ENCODE measurements around the gene GTPBP1. TPM values are rescaled to one million over a fixed set of nuclear protein-coding genes. Genes with fewer than 3 reads are reported as not detected.
A peak's percentile ranks its signal among the peaks of the same experiment; 100 is the strongest.

GTPBP1 gene
- total RNA-seq, 2 experiments from 2014 or later, result 88.6 to 92.8 TPM

DNA sequence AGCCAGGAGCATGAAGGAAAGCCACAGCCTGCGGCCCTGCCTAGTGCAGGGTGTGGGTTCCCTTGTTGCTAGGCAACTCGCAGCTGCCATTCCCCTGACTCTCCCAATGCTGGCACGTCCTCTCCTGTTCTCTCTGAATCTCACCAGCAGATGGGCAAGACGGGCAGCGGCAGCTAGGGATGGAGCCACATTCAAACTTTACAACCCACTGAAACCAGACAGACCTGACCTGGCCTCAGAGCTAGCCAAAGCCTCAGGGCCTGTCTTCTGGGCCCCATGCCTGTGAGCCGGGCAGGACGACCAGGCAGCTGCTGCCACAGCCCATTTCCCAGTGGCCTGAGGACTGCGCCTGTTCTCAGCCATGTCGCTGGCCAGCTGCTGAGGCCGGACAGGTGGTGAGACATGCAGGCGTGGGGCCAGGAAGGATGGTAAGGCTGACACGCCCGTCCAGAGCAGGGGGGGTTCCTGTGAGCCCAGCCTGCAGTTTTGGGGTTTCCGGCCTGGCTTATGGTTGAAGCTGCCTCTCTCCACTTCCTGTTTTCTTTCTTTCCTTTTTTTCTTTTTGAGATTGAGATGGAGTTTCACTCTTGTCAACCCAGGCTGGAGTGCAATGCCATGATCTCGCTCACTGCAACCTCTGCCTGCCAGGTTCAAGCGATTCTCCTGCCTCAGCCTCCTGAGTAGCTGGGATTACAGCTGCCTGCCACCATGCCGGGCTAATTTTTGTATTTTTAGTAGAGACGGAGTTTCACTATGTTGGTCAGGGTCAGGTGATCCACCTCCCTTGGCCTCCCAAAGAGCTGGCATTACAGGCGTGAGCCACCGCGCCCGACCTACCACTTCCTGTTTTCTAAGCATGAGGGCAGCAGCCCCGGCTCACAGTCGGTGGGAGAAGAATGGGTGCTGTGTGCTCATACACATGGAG is 45.9 kb downstream of the GTPBP1 start:
- intact Hi-C loops (cut with DNase I, micrococcal nuclease), result loop anchor here in 1 of 2 experiments (1.0 to 10.0 kb wide), 3 partner anchors 46 to 1077 kb away; partner anchors contain the start of genes GTPBP1, LGALS1 and PICK1
- Mint-ChIP-seq H3K27ac (peak overlapping the region; percentile 96), H3K9me3 (ENCODE audit: low read depth) (no peaks in the 10 kb centered on the region), H3K36me3 (ENCODE audit: low read depth) (peaks cover 62% of the 10 kb centered on the region), H3K4me1 (peaks cover 49% of the 10 kb centered on the region), H3K27me3 (no peaks in the 10 kb centered on the region), H3K4me3 (peak overlapping the region; percentile 92)
- DNase-seq, result peak; percentile 81
- ATAC-seq, result peak; percentile 30
- ChIA-PET CTCF (interaction anchor here (0.6 to 2.8 kb wide), 8 partner anchors 9 to 478 kb away, joined by 3 to 12 read pairs (median 4); no protein-coding TSS in a partner anchor), POLR2A (interaction anchor here (0.6 to 2.6 kb wide), 8 partner anchors 9 to 335 kb away, joined by 3 to 10 read pairs (median 3); partner anchors contain the start of genes GTPBP1 and TOMM22)

DNA sequence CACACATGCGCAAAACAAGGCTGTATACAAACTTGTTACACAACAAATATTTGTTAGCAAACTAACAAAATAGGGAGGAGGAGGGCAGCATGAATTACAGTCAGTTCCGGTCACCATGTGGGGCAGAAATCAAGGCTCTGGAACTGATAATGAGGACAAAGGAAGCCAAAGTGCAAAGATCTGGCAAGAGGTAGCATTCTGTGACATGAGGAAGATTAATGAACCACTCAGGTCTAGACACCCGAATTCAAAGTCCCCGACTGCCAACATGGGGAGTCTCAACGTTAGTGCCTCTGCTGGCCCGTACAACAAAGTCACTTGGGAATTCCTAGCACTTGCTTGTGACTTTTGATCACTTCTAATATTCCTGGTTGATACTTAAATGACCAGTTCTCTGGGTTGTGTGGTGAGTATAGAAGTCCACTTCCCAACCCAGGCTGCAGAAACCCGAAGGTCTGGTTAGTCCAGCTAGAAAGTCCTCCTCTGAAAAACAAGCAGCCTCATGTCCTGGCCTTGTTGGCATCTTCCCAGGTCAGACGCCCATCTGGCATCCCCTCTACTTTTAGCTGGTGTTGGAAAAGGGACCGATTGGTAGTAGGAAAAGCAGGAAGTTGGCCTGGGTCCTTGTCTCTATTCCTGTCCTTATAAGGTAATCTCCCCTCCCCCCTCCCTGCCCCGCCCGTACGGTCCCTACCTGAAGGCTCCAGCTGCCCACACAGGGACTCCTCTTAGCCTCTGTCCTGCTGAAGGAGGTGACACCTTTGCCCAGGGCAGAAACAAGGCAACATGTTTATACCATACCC is 48.4 kb downstream of the GTPBP1 start:
- CTCF ChIA-PET, result interaction anchor here (0.7 to 0.9 kb wide), 2 partner anchors 29 to 1270 kb away, joined by 3 to 4 read pairs; no protein-coding TSS in a partner anchor
- Mint-ChIP-seq H3K9me3 (ENCODE audit: low read depth) (no peaks in the 10 kb centered on the region), H3K36me3 (ENCODE audit: low read depth) (peaks cover 49% of the 10 kb centered on the region), H3K27me3 (no peaks in the 10 kb centered on the region), H3K4me1 (peaks cover 72% of the 10 kb centered on the region), H3K27ac (peak overlapping the region; percentile 94), H3K4me3 (peak overlapping the region; percentile 92)
- POLR2A ChIA-PET, result interaction anchor here (0.8 to 2.6 kb wide), 4 partner anchors 15 to 359 kb away, joined by 3 to 6 read pairs (median 4); partner anchors contain the start of gene TOMM22
- ATAC-seq, result no peak
- intact Hi-C loops (cut with DNase I, micrococcal nuclease), result loop anchor here in 1 of 2 experiments (2.0 to 10.0 kb wide), 3 partner anchors 565 to 1079 kb away; partner anchors contain the start of genes LGALS1, PICK1 and RPL3
- peak; percentile 59 for DNase-seq

DNA sequence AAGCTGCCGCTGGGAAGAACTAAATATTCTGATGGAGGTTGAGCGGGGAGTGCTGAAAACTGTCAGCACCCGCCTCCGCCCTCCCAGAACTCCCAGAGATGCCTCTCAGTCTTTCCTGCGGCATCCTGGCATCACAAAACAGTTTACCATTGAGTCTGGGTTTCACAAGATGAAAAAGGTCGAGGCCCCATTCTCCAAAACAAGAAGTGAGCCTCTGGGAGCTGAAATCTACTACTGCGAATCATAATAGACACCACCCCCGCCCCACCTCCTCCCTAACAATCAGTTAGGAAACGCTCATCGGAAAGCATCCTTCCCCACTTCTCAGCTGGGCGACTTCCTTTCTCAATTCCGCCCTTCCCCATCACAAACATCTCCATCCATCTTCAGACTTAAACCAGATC is 49.0 kb downstream of the GTPBP1 start:
- Mint-ChIP-seq H3K9me3 (ENCODE audit: low read depth) (no peaks in the 10 kb centered on the region), H3K27ac (peak overlapping the region; percentile 94), H3K4me3 (peak overlapping the region; percentile 92), H3K36me3 (ENCODE audit: low read depth) (peaks cover 43% of the 10 kb centered on the region), H3K27me3 (no peaks in the 10 kb centered on the region), H3K4me1 (peaks cover 69% of the 10 kb centered on the region)
- ATAC-seq (no peak), DNase-seq (peak; percentile 76)
- intact Hi-C loops (cut with DNase I, micrococcal nuclease), result loop anchor here (1.0 to 10.0 kb wide), 11 partner anchors 38 to 1080 kb away; partner anchors contain the start of genes APOBEC3C (in 1 of the 2), CBX7 (in 1 of the 2), CBY1 (in 1 of the 2) and DNAL4 (in 1 of the 2)
- CTCF ChIA-PET, result interaction anchor here (0.7 kb wide), 1 partner anchor 1271 kb away, joined by 4 read pairs; no protein-coding TSS in a partner anchor
- POLR2A ChIA-PET, result interaction anchor here (0.8 to 1.2 kb wide), 3 partner anchors 15 to 359 kb away, joined by 3 to 4 read pairs (median 3); no protein-coding TSS in a partner anchor

DNA sequence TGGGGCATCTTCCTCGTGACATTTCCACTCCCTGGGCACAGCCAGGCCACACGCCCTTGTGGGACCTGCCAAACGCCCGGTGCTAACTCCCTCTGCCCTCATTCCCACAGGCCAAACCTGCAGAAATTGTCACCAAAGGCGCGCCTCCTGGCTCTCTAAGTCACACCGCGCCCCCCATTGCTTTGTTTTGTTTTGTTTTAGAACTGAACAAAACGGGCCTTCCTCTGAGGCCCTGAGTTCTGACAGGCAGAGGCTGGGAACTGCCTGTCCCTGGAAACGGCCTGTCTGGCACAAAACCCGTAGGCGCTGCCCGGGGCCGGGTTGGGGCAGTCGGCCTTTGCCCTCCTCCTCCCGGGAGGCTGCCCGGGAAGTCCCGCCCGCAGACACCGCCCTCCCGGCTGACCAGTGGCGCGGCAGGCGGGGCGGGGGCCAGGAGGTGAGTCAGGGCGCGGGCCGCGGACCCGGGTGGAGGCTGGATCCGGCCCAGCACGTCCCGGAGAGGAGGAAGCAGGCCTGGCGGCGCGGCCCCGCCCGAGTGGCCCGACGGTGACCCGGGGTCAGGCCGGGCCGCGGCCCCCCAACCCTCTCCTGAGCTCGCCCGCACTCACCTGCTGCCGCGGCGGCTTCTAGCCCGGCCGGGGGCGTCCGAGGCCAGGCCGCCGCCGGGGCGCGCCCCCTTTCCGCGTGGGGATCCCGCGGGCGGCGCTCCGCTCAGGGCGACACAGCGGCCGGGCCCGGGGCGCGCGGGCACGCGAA is 49.6 kb downstream of the GTPBP1 start:
- CTCF ChIA-PET, result interaction anchor here (1.4 kb wide), 1 partner anchor 115 kb away, joined by 5 read pairs; no protein-coding TSS in a partner anchor
- peak overlapping the region; percentile 94 for H3K27ac Mint-ChIP-seq
- POLR2A ChIA-PET, result interaction anchor here (1.2 kb wide), 2 partner anchors 8 to 49 kb away, joined by 3 to 4 read pairs; no protein-coding TSS in a partner anchor

DNA sequence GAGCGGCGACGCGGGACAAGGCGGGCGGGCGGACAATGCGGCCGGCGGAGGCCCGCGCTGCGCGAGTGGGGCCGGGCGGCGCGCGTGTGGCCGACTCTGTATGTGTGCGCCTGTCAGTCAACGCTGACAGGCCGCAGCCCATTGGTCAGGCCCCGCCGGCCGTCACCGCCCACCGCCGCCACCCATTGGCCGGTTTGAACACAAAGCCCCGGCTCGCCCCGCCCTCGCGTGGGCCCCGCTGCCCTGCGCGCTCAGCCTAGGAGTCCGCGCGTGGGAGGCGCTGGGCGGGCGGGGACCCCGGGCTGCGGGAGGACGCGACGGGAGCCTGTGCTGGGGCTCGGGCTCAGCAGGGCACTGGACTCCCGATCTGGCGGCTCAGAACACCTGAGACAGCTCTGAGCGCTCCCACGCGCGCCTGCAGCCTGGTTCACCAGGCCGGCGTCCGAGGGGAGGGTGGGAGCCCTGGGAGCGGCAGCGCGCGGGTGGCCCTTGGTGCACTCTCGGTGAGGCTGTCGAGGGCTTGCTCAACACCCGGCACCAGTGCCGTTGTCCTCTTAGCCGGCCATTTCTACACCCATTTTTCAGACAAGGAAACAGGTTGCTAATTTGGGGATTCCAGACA is 50.3 kb downstream of the GTPBP1 start, which contains the start of gene SUN2:
Gene SUN2, minus strand, starts transcription at position 88 of the 622 bp plus-strand sequence. CDS start 3,370 bp downstream, outside the sequence.
- DNase-seq (peak; percentile 96), ATAC-seq (peak; percentile 74)
- ChIA-PET CTCF (interaction anchor here (0.8 to 1.4 kb wide), 3 partner anchors 12 to 114 kb away, joined by 3 to 5 read pairs (median 3); no protein-coding TSS in a partner anchor), POLR2A (interaction anchor here (1.2 kb wide), 1 partner anchor 9 kb away, joined by 3 read pairs; no protein-coding TSS in a partner anchor)
- Mint-ChIP-seq H3K36me3 (ENCODE audit: low read depth) (peaks cover 32% of the 10 kb centered on the region), H3K4me3 (peak within 1 kb of the TSS; percentile 92), H3K9me3 (ENCODE audit: low read depth) (no peaks in the 10 kb centered on the region), H3K27me3 (no peaks in the 10 kb centered on the region), H3K27ac (peak within 1 kb of the TSS; percentile 94), H3K4me1 (peaks cover 58% of the 10 kb centered on the region)
- intact Hi-C loops (cut with DNase I, micrococcal nuclease), result loop anchor here (1.0 to 10.0 kb wide), 18 partner anchors 36 to 1081 kb away; partner anchors contain the start of genes DNAL4 (in 2 of the 2), GTPBP1 (in 2 of the 2), APOBEC3C (in 1 of the 2) and CBX6 (in 1 of the 2)

More for the DNA sequence above, 49.6 kb downstream of the GTPBP1 start:
- DNase-seq, result peak; percentile 77
- no peaks in the 10 kb centered on the region for H3K27me3 Mint-ChIP-seq
- no peaks in the 10 kb centered on the region for H3K9me3 Mint-ChIP-seq (ENCODE audit: low read depth)
- peak; percentile 6 for ATAC-seq
- H3K4me1 Mint-ChIP-seq, result peaks cover 63% of the 10 kb centered on the region
- intact Hi-C loops (cut with DNase I, micrococcal nuclease), result loop anchor here (1.0 to 10.0 kb wide), 11 partner anchors 37 to 1081 kb away; partner anchors contain the start of genes APOBEC3C (in 1 of the 2), CBX7 (in 1 of the 2), CBY1 (in 1 of the 2) and DNAL4 (in 1 of the 2)
- peaks cover 37% of the 10 kb centered on the region for H3K36me3 Mint-ChIP-seq (ENCODE audit: low read depth)
- peak overlapping the region; percentile 92 for H3K4me3 Mint-ChIP-seq

DNA sequence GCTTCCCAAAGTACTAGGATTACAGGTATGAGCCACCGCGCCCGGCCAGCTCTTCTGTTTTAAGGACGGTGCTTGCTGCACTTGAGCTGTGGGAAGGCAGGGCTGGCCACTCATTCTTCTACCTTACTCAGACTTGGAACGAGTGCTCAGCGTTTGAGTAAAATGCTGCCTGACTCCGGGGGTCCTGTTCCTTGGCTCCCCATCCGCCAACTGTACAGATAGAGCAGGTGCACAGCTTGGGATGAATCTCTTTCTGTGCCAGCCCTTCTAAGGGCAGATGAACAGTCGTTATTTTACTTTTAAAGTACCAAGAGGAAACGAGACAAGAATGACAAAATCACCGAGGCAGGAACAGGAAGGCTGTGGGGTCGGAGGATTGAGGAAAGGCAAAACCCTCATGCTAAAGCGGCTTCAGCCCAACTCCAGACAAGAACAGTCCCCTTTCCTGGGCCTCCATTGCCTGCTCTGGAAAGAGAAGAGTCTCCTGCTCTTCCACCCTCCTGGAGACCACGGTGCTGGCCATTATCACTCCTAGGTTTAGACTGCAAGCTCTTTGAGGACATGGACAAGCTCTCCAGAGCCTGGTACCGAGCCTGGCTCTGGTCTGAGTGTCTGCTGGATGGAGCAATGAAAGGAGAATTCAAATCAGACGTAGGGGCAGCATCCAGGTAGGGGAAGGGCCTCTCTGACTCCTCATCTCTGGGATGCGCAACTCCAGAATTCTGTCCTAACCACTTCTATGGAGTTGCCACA is 51.1 kb downstream of the GTPBP1 start:
- Mint-ChIP-seq H3K9me3 (ENCODE audit: low read depth) (no peaks in the 10 kb centered on the region), H3K27ac (peak overlapping the region; percentile 87), H3K36me3 (ENCODE audit: low read depth) (peaks cover 23% of the 10 kb centered on the region), H3K4me1 (peaks cover 49% of the 10 kb centered on the region), H3K27me3 (no peaks in the 10 kb centered on the region), H3K4me3 (peak overlapping the region; percentile 83)
- DNase-seq, result peak; percentile 68
- ChIA-PET POLR2A (interaction anchor here (1.2 kb wide), 1 partner anchor 10 kb away, joined by 3 read pairs; no protein-coding TSS in a partner anchor), CTCF (interaction anchor here (0.8 to 1.4 kb wide), 3 partner anchors 11 to 114 kb away, joined by 3 to 5 read pairs (median 3); no protein-coding TSS in a partner anchor)
- ATAC-seq, result peak; percentile 9
- intact Hi-C loops (cut with DNase I, micrococcal nuclease), result loop anchor here (1.0 to 10.0 kb wide), 15 partner anchors 35 to 1082 kb away; partner anchors contain the start of genes DNAL4 (in 2 of the 2), GTPBP1 (in 2 of the 2), APOBEC3C (in 1 of the 2) and CBX6 (in 1 of the 2)

DNA sequence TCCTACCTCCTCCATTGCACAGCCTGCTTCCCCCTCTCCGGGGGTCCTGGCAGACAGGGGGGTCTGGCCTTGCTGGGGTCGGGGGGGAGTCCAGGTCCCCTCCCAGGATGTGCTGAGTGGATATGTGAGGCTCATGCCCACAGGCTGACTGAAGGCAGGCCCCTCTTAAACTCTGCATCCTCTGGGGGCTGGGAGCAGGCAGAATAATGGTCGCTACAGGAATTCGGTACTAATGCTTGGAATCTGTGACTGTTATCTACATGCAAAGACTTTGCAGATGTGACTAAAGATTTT is 51.7 kb downstream of the GTPBP1 start:
- CTCF ChIA-PET, result interaction anchor here (3.0 kb wide), 1 partner anchor 12 kb away, joined by 22 read pairs; no protein-coding TSS in a partner anchor
- Mint-ChIP-seq H3K36me3 (ENCODE audit: low read depth) (peaks cover 18% of the 10 kb centered on the region), H3K4me1 (peaks cover 44% of the 10 kb centered on the region), H3K4me3 (peak overlapping the region; percentile 83), H3K9me3 (ENCODE audit: low read depth) (no peaks in the 10 kb centered on the region), H3K27ac (peak overlapping the region; percentile 87), H3K27me3 (no peaks in the 10 kb centered on the region)
- intact Hi-C loops (cut with DNase I, micrococcal nuclease), result loop anchor here (2.0 to 10.0 kb wide), 12 partner anchors 35 to 1083 kb away; partner anchors contain the start of genes APOBEC3C (in 1 of the 2), CBX7 (in 1 of the 2), DMC1 (in 1 of the 2) and DNAL4 (in 1 of the 2)
- no peak for DNase-seq
- POLR2A ChIA-PET, result no interaction called here
- no peak for ATAC-seq

DNA sequence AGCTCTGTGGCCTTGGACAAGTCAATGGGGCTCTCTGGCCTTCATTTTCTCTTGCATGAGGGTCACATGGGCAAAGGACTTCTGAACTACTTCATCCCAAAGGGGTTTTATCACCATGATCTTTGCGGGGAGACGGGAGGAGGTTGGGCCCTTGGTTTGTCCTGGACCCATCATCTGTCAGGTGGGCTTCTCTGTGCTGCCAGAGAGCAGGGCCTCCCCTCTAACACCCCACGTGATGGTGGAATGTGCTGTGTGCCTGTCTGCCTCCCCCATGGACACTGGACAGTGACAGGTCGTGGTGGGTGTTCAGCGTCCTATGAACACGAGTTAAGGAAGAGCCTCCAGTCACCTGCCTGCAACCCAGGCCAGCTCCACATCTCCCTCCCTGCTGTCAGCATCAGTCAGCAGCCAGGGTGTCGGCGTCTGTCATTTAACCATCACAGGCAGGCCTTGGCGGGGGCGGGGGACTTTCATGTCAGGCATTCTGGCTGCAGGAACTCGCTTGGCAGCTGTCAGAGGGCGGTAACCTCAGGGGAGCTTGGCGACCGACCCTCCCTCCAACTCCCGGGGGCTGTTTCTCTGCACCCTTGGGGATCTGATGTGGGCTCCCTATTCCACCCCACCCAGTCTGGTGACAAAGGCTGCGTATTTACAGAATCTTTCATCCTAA is 52.7 kb downstream of the GTPBP1 start:
- Mint-ChIP-seq H3K4me1 (peaks cover 37% of the 10 kb centered on the region), H3K9me3 (ENCODE audit: low read depth) (no peaks in the 10 kb centered on the region), H3K27ac (peak overlapping the region; percentile 55), H3K4me3 (peak overlapping the region; percentile 35), H3K27me3 (no peaks in the 10 kb centered on the region), H3K36me3 (ENCODE audit: low read depth) (peaks cover 11% of the 10 kb centered on the region)
- ATAC-seq (peak; percentile 49), DNase-seq (peak; percentile 91)
- intact Hi-C loops (cut with DNase I, micrococcal nuclease), result loop anchor here (5.0 to 10.0 kb wide), 8 partner anchors 34 to 1084 kb away; partner anchors contain the start of genes APOBEC3C (in 1 of the 2), CBX7 (in 1 of the 2), DNAL4 (in 1 of the 2) and LGALS1 (in 1 of the 2)
- POLR2A ChIA-PET, result no interaction called here
- CTCF ChIA-PET, result interaction anchor here (0.6 to 3.0 kb wide), 6 partner anchors 9 to 223 kb away, joined by 3 to 22 read pairs (median 4); no protein-coding TSS in a partner anchor

Measured in activated CD4-positive, alpha-beta T cell treated with anti-CD3 and anti-CD28 coated beads for 36 hours (primary cell).